Measurements from ENCODE around the gene C16orf90.

The C16orf90 gene

DNA sequence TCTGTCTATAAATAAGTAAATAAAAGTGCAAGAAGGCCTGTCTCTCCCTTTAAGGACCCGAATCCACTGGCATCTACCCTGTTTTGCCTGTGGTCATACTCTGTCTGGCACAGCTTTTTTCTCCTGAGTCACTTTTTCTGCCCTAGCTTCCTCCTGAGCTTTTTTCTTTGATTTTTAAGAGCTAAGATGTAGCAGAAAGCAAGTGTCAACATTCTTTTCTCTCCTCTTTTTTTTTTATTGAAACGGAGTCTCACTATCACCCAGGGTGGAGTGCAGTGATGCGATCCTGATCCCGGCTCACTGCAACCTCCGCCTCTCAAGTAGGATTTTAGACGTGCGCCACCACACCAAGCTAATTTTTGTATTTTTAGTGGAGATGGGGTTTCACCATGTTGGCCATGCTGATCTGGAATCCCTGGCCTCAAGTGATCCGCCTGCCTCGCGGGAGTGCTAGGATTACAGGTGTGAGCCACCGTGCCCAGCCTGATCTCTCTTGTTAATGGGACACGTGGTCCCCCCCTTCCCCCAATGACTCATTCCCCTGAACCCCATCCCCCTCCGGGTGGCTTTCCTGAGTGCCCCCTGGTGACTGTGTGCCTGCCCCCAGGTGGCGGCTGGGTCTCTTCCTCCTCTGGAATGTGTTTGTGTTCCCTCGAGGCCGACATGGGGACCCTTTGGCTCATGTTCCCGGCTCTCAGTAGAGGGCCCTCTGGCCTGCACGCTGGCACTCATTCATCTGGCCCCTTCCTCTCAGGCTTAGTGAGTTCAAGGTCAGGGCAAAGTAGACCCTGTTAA is 14.2 kb downstream of the C16orf90 start (continued):
- TF ChIP-seq KLF10 (tag by site-specific recombination; IDR thresholded peaks at IDR 0.05) (no peak), ZNF37A (tag by site-specific recombination; IDR thresholded peaks at IDR 0.05) (no peak), SCRT2 (tag by site-specific recombination; IDR thresholded peaks at IDR 0.05) (no peak), ZNF140 (tag by site-specific recombination; IDR thresholded peaks at IDR 0.05) (no peak), ZNF629 (tag by site-specific recombination; IDR thresholded peaks at IDR 0.05) (0 out of 2 replicates have a peak, but pooled peaks have one; percentile 21), ZNF248 (tag by site-specific recombination; IDR thresholded peaks at IDR 0.05) (no peak), MEIS1 (CRISPR knock-in tag; IDR thresholded peaks at IDR 0.05; ENCODE audit: borderline replicate concordance) (no peak), ZNF548 (tag by site-specific recombination; IDR thresholded peaks at IDR 0.05) (no peak), ZNF174 (tag by site-specific recombination; IDR thresholded peaks at IDR 0.05) (no peak), ZNF274 (IDR thresholded peaks at IDR 0.05; ENCODE audit: low read length) (no peak), ZNF274 (tag by site-specific recombination; IDR thresholded peaks at IDR 0.05; ENCODE audit: borderline replicate concordance) (no peak), ZNF530 (tag by site-specific recombination; IDR thresholded peaks at IDR 0.05; ENCODE audit: low read depth) (no peak), ZNF558 (tag by site-specific recombination; IDR thresholded peaks at IDR 0.05) (no peak), ZNF707 (tag by site-specific recombination; IDR thresholded peaks at IDR 0.05) (no peak), GLIS2 (tag by site-specific recombination; IDR thresholded peaks at IDR 0.05) (peak; percentile 44)
- TF ChIP-seq, protein P1, sequence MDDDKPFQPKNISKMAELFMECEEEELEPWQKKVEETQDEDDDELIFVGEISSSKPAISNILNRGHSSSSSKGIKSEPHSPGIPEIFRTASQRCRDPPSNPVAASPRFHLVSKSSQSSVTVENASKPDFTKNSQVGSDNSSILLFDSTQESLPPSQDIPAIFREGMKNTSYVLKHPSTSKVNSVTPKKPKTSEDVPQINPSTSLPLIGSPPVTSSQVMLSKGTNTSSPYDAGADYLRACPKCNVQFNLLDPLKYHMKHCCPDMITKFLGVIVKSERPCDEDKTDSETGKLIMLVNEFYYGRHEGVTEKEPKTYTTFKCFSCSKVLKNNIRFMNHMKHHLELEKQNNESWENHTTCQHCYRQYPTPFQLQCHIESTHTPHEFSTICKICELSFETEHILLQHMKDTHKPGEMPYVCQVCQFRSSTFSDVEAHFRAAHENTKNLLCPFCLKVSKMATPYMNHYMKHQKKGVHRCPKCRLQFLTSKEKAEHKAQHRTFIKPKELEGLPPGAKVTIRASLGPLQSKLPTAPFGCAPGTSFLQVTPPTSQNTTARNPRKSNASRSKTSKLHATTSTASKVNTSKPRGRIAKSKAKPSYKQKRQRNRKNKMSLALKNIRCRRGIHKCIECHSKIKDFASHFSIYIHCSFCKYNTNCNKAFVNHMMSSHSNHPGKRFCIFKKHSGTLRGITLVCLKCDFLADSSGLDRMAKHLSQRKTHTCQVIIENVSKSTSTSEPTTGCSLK (tag by site-specific recombination; IDR thresholded peaks at IDR 0.05), result no peak
- TF ChIP-seq, protein P2, sequence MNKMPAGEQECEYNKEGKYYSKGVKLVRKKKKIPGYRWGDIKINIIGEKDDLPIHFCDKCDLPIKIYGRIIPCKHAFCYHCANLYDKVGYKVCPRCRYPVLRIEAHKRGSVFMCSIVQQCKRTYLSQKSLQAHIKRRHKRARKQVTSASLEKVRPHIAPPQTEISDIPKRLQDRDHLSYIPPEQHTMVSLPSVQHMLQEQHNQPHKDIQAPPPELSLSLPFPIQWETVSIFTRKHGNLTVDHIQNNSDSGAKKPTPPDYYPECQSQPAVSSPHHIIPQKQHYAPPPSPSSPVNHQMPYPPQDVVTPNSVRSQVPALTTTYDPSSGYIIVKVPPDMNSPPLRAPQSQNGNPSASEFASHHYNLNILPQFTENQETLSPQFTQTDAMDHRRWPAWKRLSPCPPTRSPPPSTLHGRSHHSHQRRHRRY (tag by site-specific recombination; IDR thresholded peaks at IDR 0.05), result no peak
- TF ChIP-seq, protein P3, sequence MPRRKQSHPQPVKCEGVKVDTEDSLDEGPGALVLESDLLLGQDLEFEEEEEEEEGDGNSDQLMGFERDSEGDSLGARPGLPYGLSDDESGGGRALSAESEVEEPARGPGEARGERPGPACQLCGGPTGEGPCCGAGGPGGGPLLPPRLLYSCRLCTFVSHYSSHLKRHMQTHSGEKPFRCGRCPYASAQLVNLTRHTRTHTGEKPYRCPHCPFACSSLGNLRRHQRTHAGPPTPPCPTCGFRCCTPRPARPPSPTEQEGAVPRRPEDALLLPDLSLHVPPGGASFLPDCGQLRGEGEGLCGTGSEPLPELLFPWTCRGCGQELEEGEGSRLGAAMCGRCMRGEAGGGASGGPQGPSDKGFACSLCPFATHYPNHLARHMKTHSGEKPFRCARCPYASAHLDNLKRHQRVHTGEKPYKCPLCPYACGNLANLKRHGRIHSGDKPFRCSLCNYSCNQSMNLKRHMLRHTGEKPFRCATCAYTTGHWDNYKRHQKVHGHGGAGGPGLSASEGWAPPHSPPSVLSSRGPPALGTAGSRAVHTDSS (tag by site-specific recombination; IDR thresholded peaks at IDR 0.05), result no peak
- TF ChIP-seq, protein P4, sequence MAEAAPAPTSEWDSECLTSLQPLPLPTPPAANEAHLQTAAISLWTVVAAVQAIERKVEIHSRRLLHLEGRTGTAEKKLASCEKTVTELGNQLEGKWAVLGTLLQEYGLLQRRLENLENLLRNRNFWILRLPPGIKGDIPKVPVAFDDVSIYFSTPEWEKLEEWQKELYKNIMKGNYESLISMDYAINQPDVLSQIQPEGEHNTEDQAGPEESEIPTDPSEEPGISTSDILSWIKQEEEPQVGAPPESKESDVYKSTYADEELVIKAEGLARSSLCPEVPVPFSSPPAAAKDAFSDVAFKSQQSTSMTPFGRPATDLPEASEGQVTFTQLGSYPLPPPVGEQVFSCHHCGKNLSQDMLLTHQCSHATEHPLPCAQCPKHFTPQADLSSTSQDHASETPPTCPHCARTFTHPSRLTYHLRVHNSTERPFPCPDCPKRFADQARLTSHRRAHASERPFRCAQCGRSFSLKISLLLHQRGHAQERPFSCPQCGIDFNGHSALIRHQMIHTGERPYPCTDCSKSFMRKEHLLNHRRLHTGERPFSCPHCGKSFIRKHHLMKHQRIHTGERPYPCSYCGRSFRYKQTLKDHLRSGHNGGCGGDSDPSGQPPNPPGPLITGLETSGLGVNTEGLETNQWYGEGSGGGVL (tag by site-specific recombination; IDR thresholded peaks at IDR 0.05), result peak; percentile 18; the same call in 1 of the 2 replicates
- TF ChIP-seq, protein P5, sequence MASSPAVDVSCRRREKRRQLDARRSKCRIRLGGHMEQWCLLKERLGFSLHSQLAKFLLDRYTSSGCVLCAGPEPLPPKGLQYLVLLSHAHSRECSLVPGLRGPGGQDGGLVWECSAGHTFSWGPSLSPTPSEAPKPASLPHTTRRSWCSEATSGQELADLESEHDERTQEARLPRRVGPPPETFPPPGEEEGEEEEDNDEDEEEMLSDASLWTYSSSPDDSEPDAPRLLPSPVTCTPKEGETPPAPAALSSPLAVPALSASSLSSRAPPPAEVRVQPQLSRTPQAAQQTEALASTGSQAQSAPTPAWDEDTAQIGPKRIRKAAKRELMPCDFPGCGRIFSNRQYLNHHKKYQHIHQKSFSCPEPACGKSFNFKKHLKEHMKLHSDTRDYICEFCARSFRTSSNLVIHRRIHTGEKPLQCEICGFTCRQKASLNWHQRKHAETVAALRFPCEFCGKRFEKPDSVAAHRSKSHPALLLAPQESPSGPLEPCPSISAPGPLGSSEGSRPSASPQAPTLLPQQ (tag by site-specific recombination; IDR thresholded peaks at IDR 0.05), result no peak
- TF ChIP-seq, protein P6, sequence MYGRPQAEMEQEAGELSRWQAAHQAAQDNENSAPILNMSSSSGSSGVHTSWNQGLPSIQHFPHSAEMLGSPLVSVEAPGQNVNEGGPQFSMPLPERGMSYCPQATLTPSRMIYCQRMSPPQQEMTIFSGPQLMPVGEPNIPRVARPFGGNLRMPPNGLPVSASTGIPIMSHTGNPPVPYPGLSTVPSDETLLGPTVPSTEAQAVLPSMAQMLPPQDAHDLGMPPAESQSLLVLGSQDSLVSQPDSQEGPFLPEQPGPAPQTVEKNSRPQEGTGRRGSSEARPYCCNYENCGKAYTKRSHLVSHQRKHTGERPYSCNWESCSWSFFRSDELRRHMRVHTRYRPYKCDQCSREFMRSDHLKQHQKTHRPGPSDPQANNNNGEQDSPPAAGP (tag by site-specific recombination; IDR thresholded peaks at IDR 0.05), result 0 out of 2 replicates have a peak, but pooled peaks have one; percentile 28
- TF ChIP-seq, protein P7, sequence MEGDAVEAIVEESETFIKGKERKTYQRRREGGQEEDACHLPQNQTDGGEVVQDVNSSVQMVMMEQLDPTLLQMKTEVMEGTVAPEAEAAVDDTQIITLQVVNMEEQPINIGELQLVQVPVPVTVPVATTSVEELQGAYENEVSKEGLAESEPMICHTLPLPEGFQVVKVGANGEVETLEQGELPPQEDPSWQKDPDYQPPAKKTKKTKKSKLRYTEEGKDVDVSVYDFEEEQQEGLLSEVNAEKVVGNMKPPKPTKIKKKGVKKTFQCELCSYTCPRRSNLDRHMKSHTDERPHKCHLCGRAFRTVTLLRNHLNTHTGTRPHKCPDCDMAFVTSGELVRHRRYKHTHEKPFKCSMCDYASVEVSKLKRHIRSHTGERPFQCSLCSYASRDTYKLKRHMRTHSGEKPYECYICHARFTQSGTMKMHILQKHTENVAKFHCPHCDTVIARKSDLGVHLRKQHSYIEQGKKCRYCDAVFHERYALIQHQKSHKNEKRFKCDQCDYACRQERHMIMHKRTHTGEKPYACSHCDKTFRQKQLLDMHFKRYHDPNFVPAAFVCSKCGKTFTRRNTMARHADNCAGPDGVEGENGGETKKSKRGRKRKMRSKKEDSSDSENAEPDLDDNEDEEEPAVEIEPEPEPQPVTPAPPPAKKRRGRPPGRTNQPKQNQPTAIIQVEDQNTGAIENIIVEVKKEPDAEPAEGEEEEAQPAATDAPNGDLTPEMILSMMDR (tag by site-specific recombination; IDR thresholded peaks at IDR 0.05), result no peak

Data from HEK293 (cell line).